Tibial artery (tissue), 4 donors: ENCODE measurements around the gene POU2F2.

ENCODE experiments used
- DNase-seq, 2 donors: peaks; one replicate each; pipeline ENCODE4 v3.0.0-alpha.2; 2019
- H3K27ac ChIP-seq, 2 donors: fragments of 200-600 bp; sonication (generic) in 1 of 2; 1 replicate in 1 of 2; 2 replicates in 1 of 2; pipeline ENCODE4 v1.5.1; 2018 to 2019; ENCODE audit warnings: mild to moderate bottlenecking in 1 of 2
- H3K27me3 ChIP-seq, 2 donors: fragments of 200-600 bp; sonication (generic) in 1 of 2; one replicate each; pipeline versions ENCODE4 v1.5.1 to v1.6.0; 2016 to 2019
- H3K36me3 ChIP-seq, 3 donors: fragments of 200-600 bp; sonication (generic) in 2 of 3; one replicate each; pipeline ENCODE4 v1.5.1; 2016 to 2019; ENCODE audit warnings: mild to moderate bottlenecking in 2 of 3
- H3K4me1 ChIP-seq, 4 donors: fragments of 200-600 bp; sonication (generic) in 2 of 4; 1 replicate in 3 of 4; 2 replicates in 1 of 4; pipeline ENCODE4 v1.5.1; 2016 to 2019
- H3K4me3 ChIP-seq, 2 donors: fragments of 200-600 bp; sonication (generic) in 1 of 2; 1 replicate in 1 of 2; 2 replicates in 1 of 2; pipeline ENCODE4 v1.5.1; 2018 to 2019; ENCODE audit warnings: mild to moderate bottlenecking in 2 of 2
- H3K9me3 ChIP-seq, 3 donors: fragments of 200-600 bp; sonication (generic) in 1 of 3; one replicate each; pipeline ENCODE4 v1.5.1; 2016 to 2019
- intact Hi-C: fragments of 100-400 bp; cut with DNase I; formaldehyde crosslinking; loops from one replicate; pipeline ENCODE4 v1.15.0; 2023; ENCODE audit warnings: low total_unique reads
- TF ChIP-seq, protein P1 (sequence below), 2 experiments: fragments of 200-600 bp in 1 of 2; fragments of 450-650 bp in 1 of 2; IDR thresholded peaks; one replicate each; pipeline ENCODE4 v1.5.1; 2017 to 2019; ENCODE audit warnings: antibody characterized with exemption in 2 of 2, mild to moderate bottlenecking in 1 of 2, moderate library complexity in 1 of 2

POU2F2 gene

DNA sequence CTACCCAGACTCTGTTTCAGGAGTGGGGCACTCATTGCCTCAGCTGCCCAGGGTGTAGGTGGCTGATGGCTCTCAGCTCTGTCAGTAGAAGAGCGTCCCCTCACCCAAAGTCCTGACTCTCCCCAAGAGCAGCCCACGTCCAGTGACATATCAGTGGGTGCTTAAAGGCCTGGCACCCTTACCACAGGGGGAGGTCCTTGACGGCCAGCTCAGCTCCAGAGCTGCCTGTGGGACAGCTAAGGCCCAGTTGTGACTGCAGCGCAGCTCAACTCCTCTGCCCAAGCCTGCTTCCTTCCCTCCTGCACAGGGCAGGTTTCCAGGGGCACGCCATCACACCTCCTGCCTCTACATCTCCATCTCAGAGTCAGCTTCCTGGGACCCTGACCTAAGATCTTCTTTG, 94.6 kb downstream of the POU2F2 start:
- Histone ChIP-seq H3K4me3 (no peak overlapping the region), H3K27ac (no peak overlapping the region), H3K27me3 (no peaks in the 10 kb centered on the region), H3K36me3 (peaks cover 5 to 50% (median 23%) of the 10 kb centered on the region in 3 donors), H3K4me1 (no peaks in the 10 kb centered on the region), H3K9me3 (no peaks in the 10 kb centered on the region)
- no peak for DNase-seq
- TF ChIP-seq, protein P1, sequence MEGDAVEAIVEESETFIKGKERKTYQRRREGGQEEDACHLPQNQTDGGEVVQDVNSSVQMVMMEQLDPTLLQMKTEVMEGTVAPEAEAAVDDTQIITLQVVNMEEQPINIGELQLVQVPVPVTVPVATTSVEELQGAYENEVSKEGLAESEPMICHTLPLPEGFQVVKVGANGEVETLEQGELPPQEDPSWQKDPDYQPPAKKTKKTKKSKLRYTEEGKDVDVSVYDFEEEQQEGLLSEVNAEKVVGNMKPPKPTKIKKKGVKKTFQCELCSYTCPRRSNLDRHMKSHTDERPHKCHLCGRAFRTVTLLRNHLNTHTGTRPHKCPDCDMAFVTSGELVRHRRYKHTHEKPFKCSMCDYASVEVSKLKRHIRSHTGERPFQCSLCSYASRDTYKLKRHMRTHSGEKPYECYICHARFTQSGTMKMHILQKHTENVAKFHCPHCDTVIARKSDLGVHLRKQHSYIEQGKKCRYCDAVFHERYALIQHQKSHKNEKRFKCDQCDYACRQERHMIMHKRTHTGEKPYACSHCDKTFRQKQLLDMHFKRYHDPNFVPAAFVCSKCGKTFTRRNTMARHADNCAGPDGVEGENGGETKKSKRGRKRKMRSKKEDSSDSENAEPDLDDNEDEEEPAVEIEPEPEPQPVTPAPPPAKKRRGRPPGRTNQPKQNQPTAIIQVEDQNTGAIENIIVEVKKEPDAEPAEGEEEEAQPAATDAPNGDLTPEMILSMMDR (IDR thresholded peaks at IDR 0.05), result no peak
- intact Hi-C loops, result no loop called here
